ENCODE data around the gene C5orf47. TPM values are rescaled to one million over a fixed set of nuclear protein-coding genes. Genes with fewer than 3 reads are reported as not detected.
"Not testable (repeated sequence)": the region's sequence is repeated elsewhere in the genome, so short reads cannot be mapped to it uniquely, and the experiment has no call there.

Gene C5orf47
- total and polyA plus RNA-seq, 7 donors, result 0.01 to 0.49 (median 0.14) TPM; not detected in 2

DNA sequence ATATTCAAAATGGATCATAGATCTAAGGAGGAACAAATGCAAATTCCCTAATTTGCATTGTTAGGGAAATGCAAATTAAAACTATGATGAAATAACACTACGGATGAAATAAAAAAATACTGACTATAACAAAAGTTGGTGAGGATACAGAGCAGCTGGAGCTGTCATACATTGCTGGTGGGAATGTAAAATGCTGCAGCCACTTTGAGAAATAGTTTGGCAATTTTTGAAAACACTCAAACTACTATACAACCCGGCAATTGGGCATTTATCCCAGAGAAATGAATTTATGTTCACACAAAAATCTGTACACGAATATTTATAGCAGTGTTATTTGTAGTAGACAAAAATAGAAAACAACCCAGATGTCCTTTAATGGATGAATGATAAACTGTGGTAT, 22.5 kb downstream of the C5orf47 start:
- 47 to 60% (median 52%) methylated on average over 3 of the region's 3 CpGs for WGBS, 3 donors
- ATAC-seq (no peak), DNase-seq (no peak)
- Histone ChIP-seq H3K27ac (no peak overlapping the region), H3K36me3 (ENCODE audit: insufficient read depth in 1 of 2, low read depth in 1 of 2) (no peaks in the 10 kb centered on the region), H3K9me3 (no peaks in the 10 kb centered on the region), H3K4me1 (no peaks in the 10 kb centered on the region), H3K27me3 (ENCODE audit: insufficient read depth in 3 of 3, low read length in 2 of 3) (no peaks in the 10 kb centered on the region), H3K4me3 (no peak overlapping the region)
- TF ChIP-seq, protein P1, sequence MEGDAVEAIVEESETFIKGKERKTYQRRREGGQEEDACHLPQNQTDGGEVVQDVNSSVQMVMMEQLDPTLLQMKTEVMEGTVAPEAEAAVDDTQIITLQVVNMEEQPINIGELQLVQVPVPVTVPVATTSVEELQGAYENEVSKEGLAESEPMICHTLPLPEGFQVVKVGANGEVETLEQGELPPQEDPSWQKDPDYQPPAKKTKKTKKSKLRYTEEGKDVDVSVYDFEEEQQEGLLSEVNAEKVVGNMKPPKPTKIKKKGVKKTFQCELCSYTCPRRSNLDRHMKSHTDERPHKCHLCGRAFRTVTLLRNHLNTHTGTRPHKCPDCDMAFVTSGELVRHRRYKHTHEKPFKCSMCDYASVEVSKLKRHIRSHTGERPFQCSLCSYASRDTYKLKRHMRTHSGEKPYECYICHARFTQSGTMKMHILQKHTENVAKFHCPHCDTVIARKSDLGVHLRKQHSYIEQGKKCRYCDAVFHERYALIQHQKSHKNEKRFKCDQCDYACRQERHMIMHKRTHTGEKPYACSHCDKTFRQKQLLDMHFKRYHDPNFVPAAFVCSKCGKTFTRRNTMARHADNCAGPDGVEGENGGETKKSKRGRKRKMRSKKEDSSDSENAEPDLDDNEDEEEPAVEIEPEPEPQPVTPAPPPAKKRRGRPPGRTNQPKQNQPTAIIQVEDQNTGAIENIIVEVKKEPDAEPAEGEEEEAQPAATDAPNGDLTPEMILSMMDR (IDR thresholded peaks at IDR 0.05), result no peak
- intact Hi-C loops (cut with DNase I), result no loop called here

DNA sequence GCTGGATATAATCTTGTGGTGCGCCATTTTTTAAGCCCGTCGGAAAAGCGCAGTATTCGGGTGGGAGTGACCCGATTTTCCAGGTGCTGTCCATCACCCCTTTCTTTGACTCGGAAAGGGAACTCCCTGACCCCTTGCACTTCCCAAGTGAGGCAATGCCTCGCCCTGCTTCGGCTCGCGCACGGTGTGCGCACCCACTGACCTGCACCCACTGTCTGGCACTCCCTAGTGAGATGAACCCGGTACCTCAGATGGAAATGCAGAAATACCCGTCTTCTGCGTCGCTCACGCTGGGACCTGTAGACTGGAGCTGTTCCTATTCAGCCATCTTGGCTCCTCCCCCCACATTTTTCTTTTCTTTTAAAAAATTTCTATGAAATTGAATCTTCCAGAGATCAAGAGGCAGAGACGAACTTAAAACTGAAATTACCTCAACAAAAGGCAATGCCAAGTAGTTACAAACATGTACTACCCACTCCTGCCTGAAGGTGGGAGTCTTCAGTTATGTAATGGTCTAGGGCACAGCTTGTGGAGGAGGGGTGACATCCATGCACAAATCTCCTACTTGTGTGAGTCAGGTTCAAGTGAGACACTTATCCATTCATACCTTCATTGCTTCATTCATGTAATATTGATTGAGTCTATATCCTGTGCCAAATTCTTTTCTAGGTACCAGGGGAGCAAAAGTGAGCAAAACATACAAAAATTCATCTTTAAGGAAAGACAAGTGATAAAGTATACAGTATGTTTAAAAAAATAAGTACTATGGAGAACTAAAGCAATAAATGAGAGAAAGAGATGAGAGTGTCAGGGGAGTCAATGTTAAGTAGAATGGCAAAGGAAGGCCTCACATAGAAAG, 31.3 kb downstream of the C5orf47 start:
- H3K9me3 ChIP-seq; intact Hi-C loops (cut with DNase I); H3K27ac ChIP-seq; ATAC-seq; H3K4me3 ChIP-seq; DNase-seq; H3K4me1 ChIP-seq; H3K36me3 ChIP-seq (ENCODE audit: insufficient read depth in 1 of 2, low read depth in 1 of 2); H3K27me3 ChIP-seq (ENCODE audit: insufficient read depth in 3 of 3, low read length in 2 of 3): not testable (repeated sequence)
- WGBS, 3 donors, result 76 to 81% (median 77%) methylated on average over 12 to 14 of the region's 19 CpGs
- TF ChIP-seq, protein P1 (IDR thresholded peaks at IDR 0.05), result peak; percentile 29

DNA sequence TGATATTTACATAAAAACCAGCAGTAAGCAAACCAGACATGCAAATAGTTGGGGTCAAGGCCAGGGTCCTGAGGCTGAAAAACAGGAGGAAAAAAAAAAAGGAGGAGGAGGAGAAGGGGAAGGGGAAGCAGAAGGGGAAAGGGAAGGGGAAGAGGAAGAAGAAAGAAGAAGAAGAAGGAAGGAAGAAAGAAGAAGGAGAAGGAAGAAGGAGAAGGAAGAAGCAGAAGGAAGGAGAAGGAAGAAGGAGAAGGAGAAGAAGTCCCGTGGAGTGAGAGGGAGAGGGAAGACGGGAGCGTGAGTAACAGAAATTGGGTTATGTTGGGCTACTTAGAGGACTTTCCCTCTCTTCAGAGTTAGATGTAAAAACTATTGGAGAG, 31.9 kb downstream of the C5orf47 start:
- no peaks in the 10 kb centered on the region for H3K4me1 ChIP-seq
- 78 to 91% (median 84%) methylated on average over 3 of the region's 3 CpGs for WGBS, 3 donors

DNA sequence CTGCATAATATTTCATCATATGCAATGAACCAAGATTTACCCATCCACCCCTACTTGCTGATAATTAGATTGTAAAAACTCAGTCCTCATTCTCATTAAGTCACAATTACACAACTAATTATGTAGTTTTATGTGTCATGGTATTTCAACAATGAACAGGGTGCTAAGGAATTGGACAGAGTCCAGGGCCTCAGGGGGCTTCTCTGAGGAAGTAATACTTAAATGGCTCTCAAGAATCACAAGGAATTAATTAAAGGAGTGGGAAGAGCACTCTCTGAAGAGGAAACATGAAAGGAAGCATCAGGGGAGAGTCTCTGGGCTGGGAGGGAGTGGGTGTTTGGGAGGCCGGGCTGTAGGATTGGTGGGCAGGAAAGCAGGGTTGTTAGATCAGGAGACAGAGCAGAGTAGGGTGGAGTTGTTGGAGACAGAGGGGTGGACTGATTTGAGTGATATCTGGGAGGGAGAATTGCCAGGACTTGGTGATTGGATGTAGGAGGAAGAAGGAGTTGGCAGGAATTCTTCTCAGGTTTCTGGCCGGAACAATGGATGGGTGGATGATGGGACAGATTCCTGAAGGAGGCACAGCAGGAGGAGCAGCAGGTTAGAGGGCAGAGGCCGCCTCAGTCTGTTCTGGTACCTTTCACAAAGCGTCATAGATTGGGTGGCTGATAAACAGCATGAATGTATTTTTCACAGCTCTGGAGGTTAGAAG, 33.6 kb downstream of the C5orf47 start:
- TF ChIP-seq, protein P1 (IDR thresholded peaks at IDR 0.05), result no peak
- 58 to 68% (median 59%) methylated on average over 4 of the region's 4 CpGs for WGBS, 3 donors
- Histone ChIP-seq H3K27ac (no peak overlapping the region), H3K36me3 (ENCODE audit: insufficient read depth in 1 of 2, low read depth in 1 of 2) (no peaks in the 10 kb centered on the region), H3K27me3 (ENCODE audit: insufficient read depth in 3 of 3, low read length in 2 of 3) (peaks cover 0 to 6% (median 2%) of the 10 kb centered on the region in 3 donors), H3K4me3 (no peak overlapping the region), H3K9me3 (no peaks in the 10 kb centered on the region), H3K4me1 (no peaks in the 10 kb centered on the region)
- intact Hi-C loops (cut with DNase I), result no loop called here
- ATAC-seq (no peak), DNase-seq (no peak)

More for the DNA sequence above, 31.9 kb downstream of the C5orf47 start:
- TF ChIP-seq, protein P1 (IDR thresholded peaks at IDR 0.05), result no peak
- ATAC-seq, result no peak
- H3K27me3 ChIP-seq (ENCODE audit: insufficient read depth in 3 of 3, low read length in 2 of 3), result peaks cover 0 to 6% (median 2%) of the 10 kb centered on the region in 3 donors
- H3K27ac ChIP-seq, result no peak overlapping the region
- DNase-seq, result no peak
- H3K36me3 ChIP-seq (ENCODE audit: insufficient read depth in 1 of 2, low read depth in 1 of 2), result no peaks in the 10 kb centered on the region
- intact Hi-C loops (cut with DNase I), result no loop called here
- no peaks in the 10 kb centered on the region for H3K9me3 ChIP-seq
- H3K4me3 ChIP-seq, result no peak overlapping the region

All from psoas muscle (tissue), 8 donors.